Measurements from ENCODE around the gene PKD2.

The PKD2 gene

GRCh38 chr4:88060431-88060830, 53.0 kb downstream of the PKD2 start:
- Histone ChIP-seq H3K14ac (ENCODE audit: low read length in 2 of 2) (no peak overlapping the region), H4K91ac (ENCODE audit: low read length) (no peak overlapping the region), H3K79me1 (replicated peaks; ENCODE audit: low read length, poor library complexity, severe bottlenecking) (peaks cover 3% of the 10 kb centered on the region), H2BK120ac (ENCODE audit: low read depth, low read length) (no peak overlapping the region), H3K18ac (ENCODE audit: low read depth in 1 of 2, low read length in 2 of 2) (no peak overlapping the region), H2AK5ac (ENCODE audit: low read length, severe bottlenecking) (no peak overlapping the region), H2BK5ac (ENCODE audit: low read depth, low read length, poor library complexity, severe bottlenecking) (no peak overlapping the region), H2BK15ac (ENCODE audit: low read depth, poor library complexity, severe bottlenecking) (no peak overlapping the region), H3K23ac (ENCODE audit: low read length in 2 of 2) (no peak overlapping the region), H3K4me1 (ENCODE audit: control insufficient read depth, insufficient read depth, low read depth, low read length) (no peaks in the 10 kb centered on the region), H3K4ac (ENCODE audit: low read depth in 1 of 2, low read length in 2 of 2) (no peak overlapping the region), H3K9ac (ENCODE audit: low read length) (no peak overlapping the region), H3K4me3 (ENCODE audit: insufficient read depth in 1 of 2, low read depth in 1 of 2, low read length in 2 of 2) (no peak overlapping the region), H2AFZ (ENCODE audit: low read depth, low read length) (no peak overlapping the region), H3K9me3 (ENCODE audit: control insufficient read depth, low read length) (no peaks in the 10 kb centered on the region), H2BK12ac (ENCODE audit: low read length in 2 of 2) (no peak overlapping the region), H3K27ac (ENCODE audit: low read length, poor library complexity, severe bottlenecking) (no peak overlapping the region), H3K36me3 (ENCODE audit: control insufficient read depth in 1 of 2, insufficient read depth in 2 of 2, low read depth in 1 of 2, low read length in 2 of 2) (peaks cover 15 to 92% of the 10 kb centered on the region in 2 experiments), H3K4me2 (ENCODE audit: low read length, poor library complexity, severe bottlenecking) (no peak overlapping the region), H3K27me3 (ENCODE audit: control insufficient read depth in 1 of 2, insufficient read depth in 1 of 2, low read length in 2 of 2) (no peaks in the 10 kb centered on the region), H4K8ac (ENCODE audit: low read length) (no peak overlapping the region)
- DNase-seq = no peak
- WGBS = 88% methylated on average over 1 of the region's 2 CpGs

GRCh38 chr4:88062311-88062710, 54.9 kb downstream of the PKD2 start:
- Histone ChIP-seq H2BK5ac (ENCODE audit: low read depth, low read length, poor library complexity, severe bottlenecking) (no peak overlapping the region), H2BK15ac (ENCODE audit: low read depth, poor library complexity, severe bottlenecking) (no peak overlapping the region), H2BK12ac (ENCODE audit: low read length in 2 of 2) (no peak overlapping the region), H3K18ac (ENCODE audit: low read depth in 1 of 2, low read length in 2 of 2) (no peak overlapping the region), H3K27me3 (ENCODE audit: control insufficient read depth in 1 of 2, insufficient read depth in 1 of 2, low read length in 2 of 2) (no peaks in the 10 kb centered on the region), H3K14ac (ENCODE audit: low read length in 2 of 2) (no peak overlapping the region), H3K4me1 (ENCODE audit: control insufficient read depth, insufficient read depth, low read depth, low read length) (no peaks in the 10 kb centered on the region), H4K8ac (ENCODE audit: low read length) (no peak overlapping the region), H3K4ac (ENCODE audit: low read depth in 1 of 2, low read length in 2 of 2) (no peak overlapping the region), H3K4me3 (ENCODE audit: insufficient read depth in 1 of 2, low read depth in 1 of 2, low read length in 2 of 2) (no peak overlapping the region), H4K91ac (ENCODE audit: low read length) (no peak overlapping the region), H3K23ac (ENCODE audit: low read length in 2 of 2) (no peak overlapping the region), H2AFZ (ENCODE audit: low read depth, low read length) (no peak overlapping the region), H3K9ac (ENCODE audit: low read length) (no peak overlapping the region), H2BK120ac (ENCODE audit: low read depth, low read length) (no peak overlapping the region), H3K79me1 (replicated peaks; ENCODE audit: low read length, poor library complexity, severe bottlenecking) (peaks cover 3% of the 10 kb centered on the region), H3K4me2 (ENCODE audit: low read length, poor library complexity, severe bottlenecking) (no peak overlapping the region), H3K9me3 (ENCODE audit: control insufficient read depth, low read length) (peaks cover 2% of the 10 kb centered on the region), H3K27ac (ENCODE audit: low read length, poor library complexity, severe bottlenecking) (no peak overlapping the region), H2AK5ac (ENCODE audit: low read length, severe bottlenecking) (no peak overlapping the region), H3K36me3 (ENCODE audit: control insufficient read depth in 1 of 2, insufficient read depth in 2 of 2, low read depth in 1 of 2, low read length in 2 of 2) (peaks cover 18 to 92% of the 10 kb centered on the region in 2 experiments)
- 80% methylated on average over 1 of the region's 1 CpG for WGBS
- no peak for DNase-seq

GRCh38 chr4:88062843-88063242, 55.4 kb downstream of the PKD2 start:
- Histone ChIP-seq H3K18ac (ENCODE audit: low read depth in 1 of 2, low read length in 2 of 2) (no peak overlapping the region), H3K4me3 (ENCODE audit: insufficient read depth in 1 of 2, low read depth in 1 of 2, low read length in 2 of 2) (no peak overlapping the region), H2AFZ (ENCODE audit: low read depth, low read length) (no peak overlapping the region), H3K4me2 (ENCODE audit: low read length, poor library complexity, severe bottlenecking) (no peak overlapping the region), H2BK120ac (ENCODE audit: low read depth, low read length) (no peak overlapping the region), H3K79me1 (replicated peaks; ENCODE audit: low read length, poor library complexity, severe bottlenecking) (peaks cover 3% of the 10 kb centered on the region), H2BK15ac (ENCODE audit: low read depth, poor library complexity, severe bottlenecking) (no peak overlapping the region), H3K4me1 (ENCODE audit: control insufficient read depth, insufficient read depth, low read depth, low read length) (no peaks in the 10 kb centered on the region), H3K27ac (ENCODE audit: low read length, poor library complexity, severe bottlenecking) (no peak overlapping the region), H3K36me3 (ENCODE audit: control insufficient read depth in 1 of 2, insufficient read depth in 2 of 2, low read depth in 1 of 2, low read length in 2 of 2) (peaks cover 21 to 92% of the 10 kb centered on the region in 2 experiments), H2BK12ac (ENCODE audit: low read length in 2 of 2) (no peak overlapping the region), H4K8ac (ENCODE audit: low read length) (no peak overlapping the region), H3K4ac (ENCODE audit: low read depth in 1 of 2, low read length in 2 of 2) (no peak overlapping the region), H3K14ac (ENCODE audit: low read length in 2 of 2) (no peak overlapping the region), H4K91ac (ENCODE audit: low read length) (no peak overlapping the region), H2AK5ac (ENCODE audit: low read length, severe bottlenecking) (no peak overlapping the region), H3K9ac (ENCODE audit: low read length) (no peak overlapping the region), H3K27me3 (ENCODE audit: control insufficient read depth in 1 of 2, insufficient read depth in 1 of 2, low read length in 2 of 2) (no peaks in the 10 kb centered on the region), H3K9me3 (ENCODE audit: control insufficient read depth, low read length) (peaks cover 5% of the 10 kb centered on the region), H2BK5ac (ENCODE audit: low read depth, low read length, poor library complexity, severe bottlenecking) (no peak overlapping the region), H3K23ac (ENCODE audit: low read length in 2 of 2) (no peak overlapping the region)
- DNase-seq = no peak
- WGBS = 94% methylated on average over 1 of the region's 1 CpG

- no peak overlapping the region for H2AK5ac ChIP-seq (ENCODE audit: low read length, severe bottlenecking)
- peaks cover 11% of the 10 kb centered on the region for H3K9me3 ChIP-seq (ENCODE audit: control insufficient read depth, low read length)
- no peaks in the 10 kb centered on the region for H3K4me1 ChIP-seq (ENCODE audit: control insufficient read depth, insufficient read depth, low read depth, low read length)
- H3K4me3 ChIP-seq (ENCODE audit: insufficient read depth in 1 of 2, low read depth in 1 of 2, low read length in 2 of 2) = no peak overlapping the region
- no peak overlapping the region for H3K4ac ChIP-seq (ENCODE audit: low read depth in 1 of 2, low read length in 2 of 2)
- no peak overlapping the region for H2BK15ac ChIP-seq (ENCODE audit: low read depth, poor library complexity, severe bottlenecking)
- H4K91ac ChIP-seq (ENCODE audit: low read length) = no peak overlapping the region
- no peak overlapping the region for H2BK5ac ChIP-seq (ENCODE audit: low read depth, low read length, poor library complexity, severe bottlenecking)
- DNase-seq = no peak
- H3K9ac ChIP-seq (ENCODE audit: low read length) = no peak overlapping the region
- no peak overlapping the region for H3K14ac ChIP-seq (ENCODE audit: low read length in 2 of 2)
- no peak overlapping the region for H4K8ac ChIP-seq (ENCODE audit: low read length)
- no peak overlapping the region for H3K27ac ChIP-seq (ENCODE audit: low read length, poor library complexity, severe bottlenecking)
- H3K4me2 ChIP-seq (ENCODE audit: low read length, poor library complexity, severe bottlenecking) = no peak overlapping the region
- H3K18ac ChIP-seq (ENCODE audit: low read depth in 1 of 2, low read length in 2 of 2) = no peak overlapping the region
- H2BK120ac ChIP-seq (ENCODE audit: low read depth, low read length) = no peak overlapping the region
- H3K23ac ChIP-seq (ENCODE audit: low read length in 2 of 2) = no peak overlapping the region
- no peaks in the 10 kb centered on the region for H3K27me3 ChIP-seq (ENCODE audit: control insufficient read depth in 1 of 2, insufficient read depth in 1 of 2, low read length in 2 of 2)
- no peak overlapping the region for H2BK12ac ChIP-seq (ENCODE audit: low read length in 2 of 2)
- WGBS = 96% methylated on average over 5 of the region's 5 CpGs
- H3K79me1 ChIP-seq (replicated peaks; ENCODE audit: low read length, poor library complexity, severe bottlenecking) = peaks cover 3% of the 10 kb centered on the region
- H3K36me3 ChIP-seq (ENCODE audit: control insufficient read depth in 1 of 2, insufficient read depth in 2 of 2, low read depth in 1 of 2, low read length in 2 of 2) = peaks cover 26 to 92% of the 10 kb centered on the region in 2 experiments
- no peak overlapping the region for H2AFZ ChIP-seq (ENCODE audit: low read depth, low read length)
Observed at GRCh38 chr4:88063634-88064296, 56.3 kb downstream of the PKD2 start.

All from mesenchymal stem cell (in vitro differentiated cells and primary cell).